ENCODE results near the gene HSPB1.
A peak's percentile ranks its signal among the peaks of the same experiment; 100 is the strongest.
"Not testable (repeated sequence)": the region's sequence is repeated elsewhere in the genome, so short reads cannot be mapped to it uniquely, and the experiment has no call there.

The HSPB1 gene

GRCh38 chr7:76326646-76327233 lies 24.3 kb downstream of the HSPB1 start:
- peaks cover 37% of the 10 kb centered on the region for H3K36me3 Mint-ChIP-seq
- DNase-seq, result no peak
- H3K9me3 Mint-ChIP-seq, result no peaks in the 10 kb centered on the region
- CTCF ChIA-PET, result no interaction called here
- H3K27me3 Mint-ChIP-seq, result no peaks in the 10 kb centered on the region
- no peak overlapping the region for H3K4me3 Mint-ChIP-seq
- H3K27ac Mint-ChIP-seq, result no peak overlapping the region
- H3K4me1 Mint-ChIP-seq, result peaks cover 20% of the 10 kb centered on the region

GRCh38 chr7:76327610-76328009 lies 25.1 kb downstream of the HSPB1 start:
- Mint-ChIP-seq H3K36me3 (peaks cover 37% of the 10 kb centered on the region), H3K27ac (peak overlapping the region; percentile 45), H3K27me3 (no peaks in the 10 kb centered on the region), H3K9me3 (no peaks in the 10 kb centered on the region), H3K4me1 (peaks cover 23% of the 10 kb centered on the region), H3K4me3 (no peak overlapping the region)
- DNase-seq, result no peak
- CTCF ChIA-PET, result no interaction called here

DNA sequence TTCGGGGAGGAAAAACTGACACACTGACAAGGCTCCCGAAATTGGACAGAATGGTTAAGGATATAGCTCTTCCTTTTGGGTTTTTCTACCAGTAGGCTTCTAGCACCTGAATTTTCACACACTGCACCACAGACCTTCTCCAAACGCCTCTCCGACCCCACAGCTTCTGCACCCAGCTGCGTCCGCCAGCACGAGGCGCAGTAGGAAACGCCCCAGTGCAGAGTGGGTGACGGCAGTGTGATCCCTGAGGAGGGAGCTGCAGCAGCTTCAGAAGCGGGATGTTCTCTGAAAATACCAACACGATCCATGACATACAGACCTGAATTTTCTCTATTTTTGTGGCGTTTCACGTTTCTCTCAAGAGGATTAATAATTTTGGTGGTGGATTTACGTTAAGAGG lies 25.9 kb downstream of the HSPB1 start:
- CTCF ChIA-PET, result no interaction called here
- Mint-ChIP-seq H3K4me1 (peaks cover 23% of the 10 kb centered on the region), H3K4me3 (no peak overlapping the region), H3K36me3 (peaks cover 37% of the 10 kb centered on the region), H3K9me3 (no peaks in the 10 kb centered on the region), H3K27ac (no peak overlapping the region), H3K27me3 (no peaks in the 10 kb centered on the region)
- DNase-seq, result no peak

DNA sequence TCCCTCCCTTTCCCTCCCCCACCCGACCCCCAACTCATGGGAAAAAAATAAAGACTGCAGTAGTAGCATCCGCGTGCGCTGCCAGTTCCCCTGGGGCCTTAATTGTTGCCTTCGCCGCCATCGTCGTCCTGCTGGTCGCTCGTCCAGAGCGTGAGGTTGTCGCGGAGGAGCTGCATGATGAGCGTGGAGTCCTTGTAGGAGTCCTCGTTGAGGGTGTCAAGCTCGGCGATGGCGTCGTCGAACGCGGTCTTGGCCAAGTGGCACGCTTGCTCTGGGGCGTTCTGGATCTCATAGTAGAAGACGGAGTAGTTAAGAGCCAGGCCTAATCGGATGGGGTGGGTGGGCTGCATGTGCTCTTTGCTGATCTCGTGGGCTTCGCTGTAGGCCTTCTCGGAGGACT lies 27.0 kb downstream of the HSPB1 start:
- no peaks in the 10 kb centered on the region for H3K27me3 Mint-ChIP-seq
- CTCF ChIA-PET, result interaction anchor here (2.2 kb wide), 1 partner anchor 10 kb away, joined by 5 read pairs; no protein-coding TSS in a partner anchor
- H3K27ac Mint-ChIP-seq, result no peak overlapping the region
- no peaks in the 10 kb centered on the region for H3K9me3 Mint-ChIP-seq
- H3K4me3 Mint-ChIP-seq, result no peak overlapping the region
- DNase-seq, result no peak
- H3K4me1 Mint-ChIP-seq, result peaks cover 28% of the 10 kb centered on the region
- peaks cover 38% of the 10 kb centered on the region for H3K36me3 Mint-ChIP-seq

DNA sequence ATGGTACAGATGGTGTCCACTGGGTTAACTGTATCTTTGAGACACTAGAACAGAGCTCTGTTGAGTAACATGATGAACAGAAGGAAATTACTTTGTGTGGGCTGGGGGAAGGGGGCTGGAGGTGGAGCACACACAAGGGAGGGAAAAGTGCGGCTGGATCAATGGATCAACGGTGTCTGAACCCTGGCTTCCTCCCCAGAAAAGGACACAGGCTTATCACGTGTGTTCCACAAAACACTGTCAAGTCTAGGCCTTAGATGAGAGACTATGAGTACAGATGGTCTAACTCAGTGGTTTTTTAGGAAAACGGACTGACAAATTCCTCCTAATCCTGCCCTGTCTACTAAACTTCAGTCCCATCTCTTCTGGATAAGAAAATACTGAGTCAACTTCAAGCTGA lies 27.8 kb downstream of the HSPB1 start:
- H3K4me3 Mint-ChIP-seq, result no peak overlapping the region
- no peak for DNase-seq
- no peak overlapping the region for H3K27ac Mint-ChIP-seq
- CTCF ChIA-PET, result interaction anchor here (1.1 to 2.2 kb wide), 2 partner anchors 11 to 16 kb away, joined by 3 to 5 read pairs; no protein-coding TSS in a partner anchor
- no peaks in the 10 kb centered on the region for H3K9me3 Mint-ChIP-seq
- peaks cover 35% of the 10 kb centered on the region for H3K36me3 Mint-ChIP-seq
- peaks cover 28% of the 10 kb centered on the region for H3K4me1 Mint-ChIP-seq
- H3K27me3 Mint-ChIP-seq, result no peaks in the 10 kb centered on the region

GRCh38 chr7:76330673-76331072 lies 28.2 kb downstream of the HSPB1 start:
- Mint-ChIP-seq H3K4me1 (peaks cover 28% of the 10 kb centered on the region), H3K27me3 (no peaks in the 10 kb centered on the region), H3K4me3 (no peak overlapping the region), H3K9me3 (no peaks in the 10 kb centered on the region), H3K36me3 (peaks cover 35% of the 10 kb centered on the region), H3K27ac (no peak overlapping the region)
- CTCF ChIA-PET, result interaction anchor here (0.9 to 2.2 kb wide), 3 partner anchors 11 to 26 kb away, joined by 3 to 5 read pairs (median 3); no protein-coding TSS in a partner anchor
- DNase-seq, result no peak

- H3K36me3 Mint-ChIP-seq, result peaks cover 30% of the 10 kb centered on the region
- H3K9me3 Mint-ChIP-seq, result no peaks in the 10 kb centered on the region
- no peak for DNase-seq
- H3K4me3 Mint-ChIP-seq, result no peak overlapping the region
- CTCF ChIA-PET, result no interaction called here
- H3K4me1 Mint-ChIP-seq, result peaks cover 27% of the 10 kb centered on the region
- H3K27ac Mint-ChIP-seq, result no peak overlapping the region
- no peaks in the 10 kb centered on the region for H3K27me3 Mint-ChIP-seq
These were observed 29.6 kb downstream of the HSPB1 start for GRCh38 chr7:76332078-76332477.

DNA sequence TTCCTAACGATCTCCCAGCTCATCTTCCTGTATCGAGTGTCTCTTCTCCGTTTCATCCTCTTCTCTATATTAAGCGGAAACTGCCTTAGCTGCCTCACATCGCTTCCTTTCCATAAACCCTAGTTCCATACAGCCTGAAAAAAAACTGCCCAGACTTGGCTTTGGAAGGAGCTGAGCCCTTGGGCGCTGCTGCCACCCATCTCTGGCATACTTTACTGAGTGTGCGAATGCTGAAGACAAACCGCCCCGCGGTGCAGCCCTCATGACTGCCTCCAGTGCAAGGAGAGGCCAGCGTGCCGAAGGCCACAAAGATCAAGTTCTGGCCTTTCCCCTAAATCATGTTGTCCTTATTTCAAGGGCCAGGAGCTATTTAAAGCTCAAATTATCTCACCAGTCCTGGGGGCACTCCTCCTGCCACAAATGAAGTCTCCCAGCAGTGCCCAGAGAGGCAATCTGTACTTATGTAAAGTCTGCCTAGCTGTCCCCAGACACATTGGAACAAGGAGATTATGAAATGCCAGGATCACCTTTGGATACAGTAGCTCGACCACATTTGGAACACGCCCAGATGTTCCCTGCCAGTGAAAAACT lies 31.1 kb downstream of the HSPB1 start:
- DNase-seq, result no peak
- no peaks in the 10 kb centered on the region for H3K9me3 Mint-ChIP-seq
- H3K4me3 Mint-ChIP-seq, result no peak overlapping the region
- H3K27ac Mint-ChIP-seq, result no peak overlapping the region
- peaks cover 28% of the 10 kb centered on the region for H3K36me3 Mint-ChIP-seq
- CTCF ChIA-PET, result no interaction called here
- no peaks in the 10 kb centered on the region for H3K27me3 Mint-ChIP-seq
- H3K4me1 Mint-ChIP-seq, result peaks cover 20% of the 10 kb centered on the region

GRCh38 chr7:76334320-76334967 lies 32.0 kb downstream of the HSPB1 start:
- Mint-ChIP-seq H3K4me3 (no peak overlapping the region), H3K27ac (no peak overlapping the region), H3K27me3 (no peaks in the 10 kb centered on the region), H3K4me1 (peaks cover 16% of the 10 kb centered on the region), H3K36me3 (peaks cover 20% of the 10 kb centered on the region), H3K9me3 (no peaks in the 10 kb centered on the region)
- no peak for DNase-seq
- CTCF ChIA-PET, result no interaction called here

GRCh38 chr7:76335417-76335816 lies 32.9 kb downstream of the HSPB1 start:
- Mint-ChIP-seq H3K4me1 (peaks cover 14% of the 10 kb centered on the region), H3K36me3 (peaks cover 18% of the 10 kb centered on the region)
- H3K27ac Mint-ChIP-seq, H3K9me3 Mint-ChIP-seq, CTCF ChIA-PET, H3K27me3 Mint-ChIP-seq, DNase-seq, H3K4me3 Mint-ChIP-seq: not testable (repeated sequence)

DNA sequence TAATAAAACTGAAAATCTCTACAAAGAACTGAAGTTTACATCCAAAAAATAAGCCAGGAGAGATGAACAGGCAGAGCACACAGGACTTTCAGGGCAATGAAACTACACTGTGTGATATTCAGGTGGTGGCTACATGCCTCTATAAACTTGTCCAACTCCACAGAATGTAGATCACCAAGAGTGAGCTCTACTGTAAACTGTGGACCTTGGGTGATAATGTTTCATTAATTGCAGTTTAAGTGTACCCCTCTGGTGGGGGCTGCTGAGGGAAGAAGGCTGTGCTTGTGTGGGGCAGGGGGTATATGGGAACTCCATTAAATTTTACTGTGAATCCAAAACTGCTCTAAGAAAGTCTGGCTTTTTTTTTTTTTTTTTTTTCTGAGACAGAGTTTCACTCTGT lies 33.6 kb downstream of the HSPB1 start:
- Mint-ChIP-seq H3K27me3 (no peaks in the 10 kb centered on the region), H3K4me1 (peaks cover 17% of the 10 kb centered on the region), H3K27ac (no peak overlapping the region), H3K36me3 (peaks cover 21% of the 10 kb centered on the region), H3K9me3 (no peaks in the 10 kb centered on the region), H3K4me3 (no peak overlapping the region)
- CTCF ChIA-PET, result no interaction called here
- DNase-seq, result no peak

GRCh38 chr7:76337147-76337546 lies 34.7 kb downstream of the HSPB1 start:
- Mint-ChIP-seq H3K27ac (no peak overlapping the region), H3K4me1 (peaks cover 19% of the 10 kb centered on the region), H3K9me3 (no peaks in the 10 kb centered on the region), H3K4me3 (no peak overlapping the region), H3K27me3 (no peaks in the 10 kb centered on the region), H3K36me3 (peaks cover 29% of the 10 kb centered on the region)
- DNase-seq, result no peak
- CTCF ChIA-PET, result interaction anchor here (0.9 kb wide), 1 partner anchor 24 kb away, joined by 6 read pairs; no protein-coding TSS in a partner anchor

DNA sequence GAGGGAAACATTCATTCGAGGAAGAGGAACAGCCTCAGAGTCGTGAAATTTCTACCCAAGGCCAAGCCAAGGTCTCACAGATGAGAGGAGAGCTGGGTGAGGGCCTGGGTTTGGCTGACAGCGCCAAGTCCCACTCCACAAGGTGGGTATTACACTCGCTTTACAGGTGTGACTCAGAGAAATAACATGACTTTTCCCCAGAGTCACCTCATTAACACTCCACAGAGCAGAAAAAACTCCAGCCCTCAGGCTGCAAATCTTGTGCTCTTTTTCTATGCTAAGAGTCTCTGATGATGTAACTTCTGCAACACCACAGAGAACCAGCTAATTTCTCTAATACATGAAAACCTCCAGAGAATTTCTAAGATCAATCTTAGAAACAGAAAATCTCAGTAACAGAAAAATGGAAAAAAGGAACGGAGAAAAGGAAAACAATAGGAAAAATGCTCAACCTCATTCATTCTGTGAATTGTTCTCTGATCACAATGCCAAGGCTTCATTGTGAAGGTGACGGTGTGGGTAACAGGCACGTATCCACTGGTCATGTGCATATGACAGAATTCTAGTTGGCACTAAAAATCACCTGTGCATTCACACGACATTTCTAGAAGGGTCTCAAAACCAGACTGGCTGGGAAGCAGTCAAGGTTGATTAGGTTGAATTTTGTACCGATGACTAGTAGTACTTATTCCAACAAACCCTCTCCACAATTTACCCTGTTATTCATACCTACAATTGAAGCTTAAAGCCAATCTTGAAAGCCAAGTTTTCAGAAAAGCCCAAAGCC lies 36.0 kb downstream of the HSPB1 start:
- no peak for DNase-seq
- Mint-ChIP-seq H3K4me3 (no peak overlapping the region), H3K36me3 (peaks cover 32% of the 10 kb centered on the region), H3K27ac (no peak overlapping the region), H3K9me3 (no peaks in the 10 kb centered on the region), H3K4me1 (peaks cover 22% of the 10 kb centered on the region), H3K27me3 (no peaks in the 10 kb centered on the region)
- CTCF ChIA-PET, result interaction anchor here (0.7 kb wide), 1 partner anchor 13 kb away, joined by 3 read pairs; no protein-coding TSS in a partner anchor

DNA sequence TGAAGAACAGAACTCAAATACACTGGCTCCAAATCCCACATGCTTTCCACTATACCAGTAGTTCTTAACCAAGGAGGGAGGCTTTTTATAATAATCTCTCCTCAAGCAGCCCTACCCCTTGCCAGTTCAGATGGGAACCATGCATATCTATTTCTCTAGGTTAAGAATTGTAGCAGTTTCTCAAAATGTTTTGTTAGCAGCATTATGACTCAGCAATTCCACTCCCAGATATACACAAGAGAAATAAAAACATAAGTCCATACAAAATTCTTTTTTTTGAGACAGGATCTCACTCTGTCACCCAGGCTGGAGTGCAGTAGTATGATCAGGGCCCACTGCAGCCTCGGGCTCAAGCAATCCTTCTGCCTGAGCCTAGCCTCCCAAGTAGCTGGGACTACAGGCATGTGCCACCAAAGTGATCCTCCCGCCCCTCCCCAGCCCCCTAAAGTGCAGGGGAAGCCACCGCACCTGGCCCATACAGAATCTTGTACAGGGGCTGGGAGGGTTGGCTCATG lies 38.2 kb downstream of the HSPB1 start:
- Mint-ChIP-seq H3K4me3 (no peak overlapping the region), H3K27me3 (no peaks in the 10 kb centered on the region), H3K36me3 (peaks cover 46% of the 10 kb centered on the region), H3K4me1 (peaks cover 22% of the 10 kb centered on the region), H3K9me3 (no peaks in the 10 kb centered on the region), H3K27ac (no peak overlapping the region)
- CTCF ChIA-PET, result no interaction called here
- no peak for DNase-seq

Data from activated naive CD4-positive, alpha-beta T cell treated with anti-CD3 and anti-CD28 coated beads, Interleukin-2, amount 10 ng/mL, durations not matched to agents 7 days and 5 days (primary cell).